Measurements from ENCODE around the gene PPP2R2C.

The PPP2R2C gene

GRCh38 chr4:6469898-6470501 lies 2.4 kb downstream of the PPP2R2C start:
- DNase-seq (ENCODE audit: low read depth) = no peak

DNA sequence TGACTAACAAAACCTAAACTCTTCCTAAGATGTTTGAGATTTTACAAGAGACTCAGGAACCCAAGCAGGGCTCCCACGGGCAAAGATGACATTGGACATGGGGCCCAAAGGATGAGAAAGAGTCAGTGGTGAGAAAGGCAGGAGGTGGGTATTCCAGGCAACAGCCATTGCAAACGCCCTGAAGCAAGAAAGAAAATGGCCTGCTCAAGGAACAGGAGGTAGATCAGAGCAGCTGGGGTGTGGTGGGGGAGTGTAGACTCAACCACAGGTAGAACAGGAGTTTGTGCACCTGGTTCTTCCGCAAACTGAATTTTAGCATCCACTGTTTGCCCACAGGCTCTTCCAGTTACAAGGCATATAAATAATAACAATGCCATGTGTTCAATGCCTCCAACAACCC lies 3.3 kb downstream of the PPP2R2C start:
- no peak for DNase-seq (ENCODE audit: low read depth)

- DNase-seq (ENCODE audit: low read depth) = no peak
Observed at GRCh38 chr4:6468376-6468775, 4.0 kb downstream of the PPP2R2C start.

DNA sequence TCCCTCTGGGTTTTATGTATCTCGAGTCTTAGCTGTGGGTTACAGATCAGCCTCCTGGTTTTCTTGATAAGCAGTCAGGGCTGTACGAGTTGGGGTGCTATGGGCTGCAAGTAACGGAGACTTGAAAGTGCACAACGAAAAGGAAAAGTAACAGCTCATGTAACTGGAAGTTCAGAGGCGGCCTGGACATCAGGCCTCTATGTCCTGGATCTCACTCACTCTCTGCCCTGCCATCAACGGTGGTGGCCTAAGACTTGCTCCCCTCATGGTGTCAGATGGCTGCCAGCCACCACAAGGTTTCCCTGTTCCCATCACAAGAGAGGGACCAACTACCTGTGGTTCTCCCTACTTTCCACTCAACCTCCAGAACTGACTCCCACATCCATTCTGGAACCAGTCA lies 4.8 kb downstream of the PPP2R2C start:
- no peak for DNase-seq (ENCODE audit: low read depth)

- DNase-seq (ENCODE audit: low read depth) = no peak
Observed at GRCh38 chr4:6466756-6467381, 5.5 kb downstream of the PPP2R2C start.

GRCh38 chr4:6465955-6466354 lies 6.5 kb downstream of the PPP2R2C start:
- no peak for DNase-seq (ENCODE audit: low read depth)

DNA sequence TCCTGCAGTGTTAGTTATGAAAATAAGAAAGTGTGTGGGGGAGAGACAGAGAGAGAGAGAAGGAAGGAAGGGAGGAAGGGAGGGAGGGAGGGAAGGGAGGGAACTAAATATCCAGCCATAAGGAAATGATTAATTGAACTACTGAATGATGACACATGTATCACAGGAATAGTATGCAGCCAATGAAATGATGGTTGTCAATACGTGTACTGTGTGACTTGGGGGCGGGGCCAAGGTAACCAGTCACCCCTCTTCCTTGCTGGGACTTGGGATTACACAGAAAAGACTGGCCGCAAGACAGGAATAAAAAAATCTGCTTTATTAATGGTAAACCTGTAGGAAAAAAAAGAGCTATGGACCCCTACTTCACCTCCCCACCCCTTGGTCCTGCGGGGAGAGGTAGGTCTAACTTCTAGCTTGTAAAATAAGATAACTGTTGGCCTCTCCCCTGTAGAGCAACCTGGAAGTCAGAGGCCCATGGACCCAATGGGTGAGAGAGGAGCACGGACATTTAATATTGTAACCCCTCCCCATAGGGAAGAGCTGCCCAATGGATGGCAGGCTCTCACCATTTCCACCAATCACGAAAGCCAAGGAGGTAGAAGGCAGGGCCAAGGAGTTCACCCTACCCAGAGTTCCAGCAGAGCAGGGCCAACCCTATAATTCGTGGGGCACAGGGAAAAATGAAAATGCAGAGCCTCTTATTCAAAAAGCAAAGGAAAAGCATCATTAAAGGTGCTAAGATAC lies 7.4 kb downstream of the PPP2R2C start:
- DNase-seq (ENCODE audit: low read depth) = no peak

DNA sequence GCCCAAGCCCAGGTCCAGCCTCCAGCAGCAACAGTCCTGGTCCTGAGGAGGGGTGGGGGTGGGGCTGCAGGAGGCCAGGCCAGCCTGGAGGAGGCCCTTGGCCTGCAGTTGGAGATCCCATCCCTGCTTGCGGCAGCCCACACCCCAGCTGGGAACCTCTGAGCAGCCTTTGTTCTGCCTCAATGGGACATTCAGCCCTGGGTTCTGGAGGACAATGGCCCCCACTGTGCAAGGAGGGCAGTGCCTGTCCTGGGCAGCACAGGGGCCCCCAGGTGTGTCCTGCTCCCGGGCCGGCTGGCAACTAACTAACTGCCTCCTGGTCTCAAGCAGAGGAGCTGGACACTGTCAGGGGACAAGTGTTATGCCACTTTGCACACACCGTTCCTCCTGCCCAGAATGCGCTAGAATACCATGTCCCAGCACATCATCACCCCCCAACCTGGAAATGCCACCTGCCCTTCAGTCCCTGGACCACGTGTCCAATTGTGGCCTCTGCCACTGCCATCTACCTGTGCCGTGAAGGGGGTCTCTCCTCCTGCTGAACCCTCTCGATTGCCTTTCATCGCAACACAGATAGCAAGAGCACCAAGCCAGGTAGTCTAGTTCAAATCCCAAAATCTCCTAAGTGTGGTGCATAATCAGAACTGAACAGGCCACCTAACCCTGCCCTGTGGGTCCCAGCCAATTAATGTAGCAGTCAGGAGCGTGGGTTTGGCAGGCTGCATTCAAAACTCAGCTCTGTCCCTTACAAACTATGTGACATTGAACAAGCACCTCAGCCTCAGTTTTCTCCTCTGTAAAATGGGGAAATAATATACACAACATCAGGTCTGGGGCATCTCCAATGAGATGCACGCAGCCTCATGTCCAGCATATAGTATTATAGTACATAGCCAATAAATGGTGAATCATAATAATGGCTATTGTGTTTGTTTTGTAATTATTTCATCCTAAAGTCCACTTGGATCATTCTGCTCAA lies 8.8 kb downstream of the PPP2R2C start:
- DNase-seq (ENCODE audit: low read depth) = no peak

- DNase-seq (ENCODE audit: low read depth) = no peak
Observed at GRCh38 chr4:6461301-6462165, 10.9 kb downstream of the PPP2R2C start.

DNA sequence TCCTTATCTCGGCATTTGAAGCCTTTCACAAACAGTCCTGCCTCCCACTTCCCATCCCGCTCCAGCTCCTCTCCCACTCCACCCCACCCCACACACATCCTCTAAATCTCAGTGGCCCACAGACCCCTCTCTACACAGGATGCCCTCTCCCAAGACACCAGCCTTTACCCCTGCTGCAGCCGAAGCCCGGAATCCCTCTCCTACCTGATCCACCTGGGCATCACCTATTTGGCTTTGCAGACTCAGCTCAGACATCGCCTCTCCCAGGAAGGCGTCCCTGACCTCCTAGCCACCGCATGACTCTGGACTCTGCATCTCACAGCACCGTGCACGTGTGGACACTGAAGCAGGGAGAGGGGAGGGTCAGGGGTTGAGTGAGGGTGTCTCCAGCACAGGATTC lies 11.5 kb downstream of the PPP2R2C start:
- DNase-seq (ENCODE audit: low read depth) = no peak

GRCh38 chr4:6458528-6458927 lies 13.9 kb downstream of the PPP2R2C start:
- DNase-seq (ENCODE audit: low read depth) = no peak

DNA sequence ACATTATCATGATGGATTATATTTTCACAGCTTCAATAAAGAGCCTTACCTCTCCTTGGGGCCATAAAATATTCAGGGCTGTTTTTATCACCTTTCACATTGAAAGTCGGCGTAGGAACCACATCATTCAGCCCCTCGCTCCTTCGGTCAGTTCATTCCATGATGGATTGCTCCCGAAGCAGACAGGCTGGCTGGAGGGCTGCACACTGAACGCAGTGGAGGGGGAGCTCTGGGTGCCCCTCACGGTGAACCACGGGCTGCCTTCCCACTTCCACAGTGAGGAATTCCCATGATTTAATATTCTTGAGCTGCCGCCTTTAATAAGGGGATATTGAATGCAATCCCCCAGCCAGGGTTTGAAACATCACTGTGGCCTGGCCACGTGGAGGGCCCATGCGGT lies 16.0 kb downstream of the PPP2R2C start:
- DNase-seq (ENCODE audit: low read depth) = no peak

DNA sequence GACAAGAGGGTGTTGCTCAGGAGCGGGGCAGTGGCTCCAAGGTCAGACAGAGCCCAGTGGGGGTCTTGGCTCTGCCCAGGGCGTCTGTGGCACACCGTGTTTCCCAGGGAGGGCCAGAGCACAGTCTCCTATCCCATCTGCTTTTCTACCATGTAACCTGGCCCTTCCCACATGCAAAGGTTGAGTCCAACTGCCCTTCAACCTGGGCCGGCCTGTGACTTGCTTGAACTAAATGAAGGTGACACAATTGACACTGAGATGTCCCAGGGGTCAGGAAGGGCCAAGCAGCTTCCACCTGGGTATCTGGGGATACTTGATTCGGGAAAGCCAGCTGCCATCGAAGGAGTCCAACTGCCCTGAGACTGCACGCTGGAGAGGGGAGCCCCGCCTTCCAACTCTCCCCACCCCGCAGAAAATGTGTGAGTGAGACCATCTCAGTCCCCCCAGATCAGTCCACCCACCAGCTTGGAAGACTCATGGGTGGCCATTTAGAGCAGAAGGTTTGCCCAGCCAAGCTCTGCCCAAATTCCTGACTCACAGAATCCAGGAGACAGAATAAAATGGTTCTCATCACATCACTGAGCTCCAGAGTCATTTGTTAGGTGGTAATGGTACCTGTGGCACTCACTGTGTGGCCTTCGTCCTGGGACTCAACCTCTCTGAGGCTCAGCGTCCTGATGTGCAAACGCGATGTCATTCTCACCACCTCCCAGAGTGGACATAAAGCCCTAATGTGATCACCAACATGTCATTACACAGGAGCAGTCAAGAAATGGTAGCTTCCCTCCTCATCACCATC lies 18.1 kb downstream of the PPP2R2C start:
- no peak for DNase-seq (ENCODE audit: low read depth)

GRCh38 chr4:6453688-6453990 lies 18.8 kb downstream of the PPP2R2C start:
- no peak for DNase-seq (ENCODE audit: low read depth)

DNA sequence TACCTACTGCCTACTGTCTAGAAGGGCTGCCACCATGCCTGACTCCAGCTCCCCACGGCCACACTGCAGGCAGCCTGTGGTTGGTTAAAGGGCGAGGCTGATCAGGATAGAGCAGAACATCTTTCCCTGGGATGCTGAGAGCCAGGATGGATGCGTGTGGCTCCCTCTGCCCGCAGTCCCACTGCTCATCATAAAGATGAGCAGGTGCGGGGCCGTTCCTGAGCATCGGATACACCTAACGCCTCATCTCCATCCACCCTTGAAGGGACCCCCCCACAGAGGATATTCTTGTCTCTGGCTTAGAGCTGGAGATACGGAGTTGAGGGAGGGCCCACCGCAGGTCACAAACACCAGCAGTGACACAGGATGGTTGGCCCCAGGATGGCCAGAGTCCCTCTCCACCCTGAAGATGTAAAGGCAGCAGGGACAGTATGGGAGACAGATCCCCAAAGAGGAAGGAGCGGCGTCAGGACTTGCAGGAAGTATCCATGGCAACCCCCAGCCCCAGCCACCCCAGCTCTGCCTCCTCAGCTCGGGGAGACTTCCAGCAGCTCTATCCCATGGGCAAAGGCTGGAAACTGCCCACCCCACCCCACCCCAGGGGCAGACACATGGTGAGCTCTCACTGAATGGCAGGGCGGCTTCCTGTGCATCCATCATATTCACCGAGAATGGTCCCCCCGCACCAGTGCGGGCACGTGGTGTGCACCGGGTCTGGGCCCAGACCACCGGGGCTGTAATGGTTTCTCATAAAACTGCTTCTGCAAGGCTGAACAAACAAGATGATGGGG lies 19.3 kb downstream of the PPP2R2C start:
- DNase-seq (ENCODE audit: low read depth) = no peak

GRCh38 chr4:6452116-6452896 lies 20.1 kb downstream of the PPP2R2C start:
- no peak for DNase-seq (ENCODE audit: low read depth)

- no peak for DNase-seq (ENCODE audit: low read depth)
Observed at GRCh38 chr4:6451309-6451708, 21.1 kb downstream of the PPP2R2C start.

GRCh38 chr4:6450709-6451108 lies 21.7 kb downstream of the PPP2R2C start:
- DNase-seq (ENCODE audit: low read depth) = no peak

DNA sequence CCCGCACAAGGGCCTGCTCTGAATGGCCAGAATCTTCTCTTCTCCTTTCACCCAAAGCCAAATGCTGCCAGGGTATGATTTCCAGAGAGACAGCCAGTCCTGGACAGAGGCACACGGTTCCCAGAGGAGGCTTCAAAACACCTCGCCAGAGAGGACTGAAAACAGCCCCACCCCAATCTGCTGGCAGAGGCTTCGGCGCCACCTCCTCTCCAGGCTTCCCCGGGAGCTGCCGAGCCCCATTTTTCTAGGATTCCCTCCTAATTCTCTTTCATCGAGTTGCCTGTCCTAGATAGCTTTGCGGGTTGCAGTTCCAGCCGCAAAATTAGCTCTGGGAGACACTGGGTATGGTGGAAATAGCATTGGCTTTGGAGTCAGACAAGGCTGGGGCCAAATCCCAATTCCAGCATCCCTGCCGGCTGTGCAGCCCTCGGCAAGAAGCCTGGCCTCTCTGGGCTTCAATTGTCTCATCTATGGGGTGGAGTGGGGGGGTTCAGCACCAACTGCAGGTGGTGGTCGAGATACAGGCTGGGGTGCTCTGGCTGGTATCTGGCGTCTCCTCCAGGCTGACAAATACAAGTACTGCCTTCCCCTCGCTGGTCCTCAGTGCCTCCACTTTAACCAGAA lies 22.6 kb downstream of the PPP2R2C start:
- DNase-seq (ENCODE audit: low read depth) = no peak

Measured in activated T-cell treated with anti-CD3 and anti-CD28 coated beads for 24 hours (primary cell).